NCI-H774 (cell line): ENCODE results near the gene AP5S1.

ENCODE experiments used
- DNase-seq: peaks from one replicate; lab custom pipeline; 2025; lab: John Stamatoyannopoulos, UW

Gene AP5S1

DNA sequence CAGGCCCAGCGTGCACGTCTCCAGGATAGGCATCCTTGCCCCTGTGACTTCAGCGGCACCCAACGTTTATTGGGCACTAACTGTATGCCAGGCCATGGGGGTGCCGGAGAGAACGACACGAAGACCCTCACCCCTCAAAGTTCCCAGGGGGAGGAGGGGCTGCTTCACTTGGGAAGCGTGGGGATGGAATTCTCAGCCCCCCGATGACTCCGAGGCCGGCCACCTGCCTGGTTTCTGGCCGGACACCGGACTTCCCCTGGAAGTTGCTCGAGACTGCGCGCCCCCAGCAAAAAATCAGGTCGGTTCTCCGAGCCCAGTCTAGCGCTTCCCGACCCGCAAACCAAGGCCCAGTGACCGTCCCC is 26.0 kb downstream of the AP5S1 start:
- no peak for DNase-seq

DNA sequence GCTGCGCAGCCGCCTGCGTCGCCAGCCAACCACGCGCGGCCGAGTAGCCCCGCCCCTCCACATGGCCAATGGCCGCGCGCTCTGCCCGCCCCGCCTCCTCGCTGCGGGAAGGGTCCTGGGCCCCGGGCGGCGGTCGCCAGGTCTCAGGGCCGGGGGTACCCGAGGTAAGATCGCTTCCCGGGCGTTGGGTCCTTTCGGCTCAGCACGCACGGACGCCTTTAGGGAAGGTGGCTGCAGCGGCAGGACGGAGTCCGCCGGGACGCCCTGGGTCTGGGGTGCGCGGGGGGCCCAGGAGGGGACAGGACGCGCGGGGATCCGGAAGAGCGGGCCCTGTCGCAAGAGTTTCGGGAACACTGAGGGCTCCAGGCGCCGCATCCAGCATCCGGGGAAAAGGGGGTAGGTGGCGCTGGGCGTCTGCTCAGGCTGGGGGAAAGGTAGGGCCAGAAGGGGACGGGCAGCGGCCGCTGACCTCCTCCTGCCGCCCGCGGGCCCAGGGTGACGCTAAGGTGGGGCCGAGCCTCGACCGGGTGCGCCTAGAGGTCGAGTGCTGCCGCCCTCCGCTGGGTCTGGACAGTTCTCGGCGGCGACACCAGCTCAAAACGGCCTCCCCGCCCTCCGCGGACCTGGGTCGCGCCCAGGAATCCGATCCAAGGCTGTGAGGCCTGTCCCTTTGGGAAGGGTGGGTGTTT is 26.5 kb downstream of the AP5S1 start, which contains the start of gene MAVS:
MAVS (plus strand) TSS at position 95 of the 689 bp plus-strand sequence. CDS start 7,791 bp downstream, outside the sequence.
- peak; percentile 83 for DNase-seq

DNA sequence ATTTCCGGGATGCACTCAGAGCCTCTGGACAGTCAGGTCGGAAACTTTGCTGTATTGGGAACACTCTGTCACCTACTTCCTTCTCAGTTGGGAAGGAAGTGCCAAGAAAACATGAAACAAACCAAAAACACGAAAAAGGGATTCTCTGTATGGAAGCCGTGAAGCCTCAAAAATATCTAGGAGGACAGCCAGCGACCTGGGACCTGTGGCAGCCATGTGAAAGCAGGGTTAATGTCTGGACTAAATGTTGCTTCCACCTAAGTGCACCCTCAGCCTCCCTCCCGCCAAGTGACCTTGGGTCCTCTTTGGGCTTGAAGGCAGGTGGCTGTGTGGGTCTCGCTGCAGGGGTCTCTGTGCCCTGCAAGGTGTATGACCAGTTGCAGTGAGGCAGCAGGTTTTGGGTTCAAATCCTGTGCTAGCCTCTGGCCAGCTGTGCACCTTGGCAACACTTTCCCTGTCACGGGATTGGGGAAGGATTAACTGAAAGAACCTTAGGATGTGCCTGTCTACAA is 27.1 kb downstream of the AP5S1 start:
- DNase-seq = no peak

DNA sequence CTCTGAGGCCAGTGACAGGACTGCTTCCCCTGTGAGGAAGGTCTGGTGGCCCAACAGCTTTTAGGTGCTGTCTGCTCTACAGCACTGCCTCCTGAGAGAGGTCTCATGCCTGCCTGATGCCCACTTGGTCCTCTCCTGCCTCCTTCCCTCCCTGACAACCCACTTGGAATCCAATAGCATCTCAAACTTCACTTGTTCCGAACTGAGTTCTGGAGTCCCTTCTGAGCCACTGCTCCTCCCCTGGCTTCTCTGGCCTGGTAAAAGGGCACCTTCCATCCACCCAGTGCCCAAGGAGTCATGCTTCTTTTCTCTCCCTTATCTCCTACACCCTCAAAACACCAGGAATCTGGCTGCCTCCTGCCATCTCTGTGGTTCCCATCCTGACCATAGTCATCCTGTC is 28.2 kb downstream of the AP5S1 start:
- no peak for DNase-seq

DNA sequence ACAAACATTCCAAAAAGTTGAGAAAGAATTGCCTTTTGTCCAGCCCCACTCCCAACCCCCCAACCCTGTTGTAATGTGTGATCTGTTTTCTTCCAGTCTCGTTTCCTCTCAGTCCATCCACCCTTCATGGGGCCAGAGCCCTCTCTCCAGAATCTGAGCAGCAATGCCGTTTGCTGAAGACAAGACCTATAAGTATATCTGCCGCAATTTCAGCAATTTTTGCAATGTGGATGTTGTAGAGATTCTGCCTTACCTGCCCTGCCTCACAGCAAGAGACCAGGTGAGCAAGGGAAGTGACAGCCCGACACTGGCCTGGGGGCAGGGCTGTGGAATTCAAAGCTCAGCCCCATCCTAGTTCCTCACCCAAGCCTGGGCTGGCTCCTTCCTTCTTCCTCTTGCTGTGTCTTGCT is 34.1 kb downstream of the AP5S1 start:
- no peak for DNase-seq

DNA sequence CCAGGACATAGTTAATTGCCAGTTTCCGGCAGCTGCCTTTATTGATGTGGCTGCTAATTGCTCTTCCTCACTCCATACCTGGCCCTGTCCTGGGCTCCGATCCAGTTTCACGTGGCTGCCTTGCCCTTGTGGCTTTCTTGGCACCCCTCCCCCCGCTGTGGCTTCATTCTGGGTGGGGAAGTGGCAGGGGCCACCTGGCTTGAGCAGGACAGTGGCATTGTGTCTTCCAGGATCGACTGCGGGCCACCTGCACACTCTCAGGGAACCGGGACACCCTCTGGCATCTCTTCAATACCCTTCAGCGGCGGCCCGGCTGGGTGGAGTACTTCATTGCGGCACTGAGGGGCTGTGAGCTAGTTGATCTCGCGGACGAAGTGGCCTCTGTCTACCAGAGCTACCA is 37.1 kb downstream of the AP5S1 start:
- peak; percentile 71 for DNase-seq

DNA sequence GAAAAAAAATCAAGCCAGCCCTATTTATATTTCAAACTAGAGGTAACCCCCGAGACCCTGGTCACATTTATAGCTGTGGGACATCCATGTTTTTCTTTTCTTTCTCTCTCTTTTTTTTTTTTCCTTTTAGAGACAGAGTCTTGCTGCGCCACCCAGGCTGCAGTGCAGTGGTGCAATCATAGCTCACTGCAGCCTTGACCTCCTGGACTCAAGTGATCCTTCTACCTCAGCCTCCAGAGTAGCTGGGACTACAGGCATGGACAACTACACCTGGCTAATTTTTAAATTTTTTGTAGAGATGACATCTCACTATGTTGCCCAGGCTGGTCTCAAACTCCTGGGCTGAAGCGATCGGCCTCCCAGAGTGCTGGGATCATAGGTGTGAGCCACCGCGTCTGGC is 38.3 kb downstream of the AP5S1 start:
- no peak for DNase-seq

DNA sequence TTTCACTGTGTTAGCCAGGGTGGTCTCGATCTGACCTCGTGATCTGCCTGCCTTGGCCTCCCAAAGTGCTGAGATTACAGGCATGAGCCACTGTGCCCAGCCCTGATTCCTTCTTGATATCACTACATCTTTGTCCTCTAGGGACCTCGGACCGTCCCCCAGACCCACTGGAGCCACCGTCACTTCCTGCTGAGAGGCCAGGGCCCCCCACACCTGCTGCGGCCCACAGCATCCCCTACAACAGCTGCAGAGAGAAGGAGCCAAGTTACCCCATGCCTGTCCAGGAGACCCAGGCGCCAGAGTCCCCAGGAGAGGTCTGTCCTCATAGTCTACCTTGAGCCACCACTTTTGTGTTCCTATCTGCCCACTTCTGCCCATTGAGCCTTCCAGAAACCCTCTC is 40.8 kb downstream of the AP5S1 start:
- no peak for DNase-seq

DNA sequence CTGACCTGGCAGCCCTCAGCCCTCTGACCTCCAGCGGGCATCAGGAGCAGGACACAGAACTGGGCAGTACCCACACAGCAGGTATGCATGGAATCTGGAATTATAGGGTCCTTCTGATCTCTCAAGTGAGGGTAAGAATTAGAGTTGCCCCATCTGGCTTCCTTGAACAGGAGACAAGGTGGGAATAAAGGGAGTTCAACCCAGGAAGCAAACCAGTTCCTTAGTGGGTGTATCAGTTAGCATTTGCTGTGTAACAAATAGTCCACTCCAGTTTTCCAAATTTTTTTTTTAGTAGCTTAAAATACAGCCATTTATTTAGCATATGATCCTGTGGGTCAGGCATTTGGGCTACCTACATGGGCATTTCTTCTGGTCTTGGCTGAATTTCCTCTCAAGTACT is 42.0 kb downstream of the AP5S1 start:
- DNase-seq = no peak

DNA sequence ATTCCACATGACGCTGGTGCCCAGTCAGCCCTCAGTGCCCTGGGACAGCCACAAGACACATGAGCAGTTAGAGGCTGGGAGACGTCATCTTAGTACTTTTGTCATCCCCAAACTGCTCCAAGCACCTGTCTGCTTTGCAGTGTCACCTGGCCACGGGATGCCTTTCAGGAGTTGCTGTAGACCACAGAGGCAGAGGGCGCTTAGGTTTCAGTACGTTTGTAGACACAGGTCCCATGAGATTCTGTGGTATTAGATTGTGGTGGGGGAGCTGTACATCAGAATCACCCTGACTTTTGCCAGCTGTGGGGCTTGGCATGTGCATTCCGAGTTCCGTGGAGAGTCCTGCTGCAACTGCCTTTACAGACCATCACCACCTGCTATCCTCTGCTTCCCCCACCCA is 43.0 kb downstream of the AP5S1 start:
- no peak for DNase-seq

DNA sequence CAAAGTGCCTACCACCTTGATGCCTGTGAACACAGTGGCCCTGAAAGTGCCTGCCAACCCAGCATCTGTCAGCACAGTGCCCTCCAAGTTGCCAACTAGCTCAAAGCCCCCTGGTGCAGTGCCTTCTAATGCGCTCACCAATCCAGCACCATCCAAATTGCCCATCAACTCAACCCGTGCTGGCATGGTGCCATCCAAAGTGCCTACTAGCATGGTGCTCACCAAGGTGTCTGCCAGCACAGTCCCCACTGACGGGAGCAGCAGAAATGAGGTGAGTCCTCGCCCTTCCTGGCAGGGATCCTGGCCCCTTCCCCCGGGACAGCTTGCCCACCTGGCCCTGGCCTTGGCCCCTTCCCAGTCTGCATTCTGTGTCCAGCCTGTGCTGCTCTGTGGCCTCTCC is 44.2 kb downstream of the AP5S1 start:
- no peak for DNase-seq

DNA sequence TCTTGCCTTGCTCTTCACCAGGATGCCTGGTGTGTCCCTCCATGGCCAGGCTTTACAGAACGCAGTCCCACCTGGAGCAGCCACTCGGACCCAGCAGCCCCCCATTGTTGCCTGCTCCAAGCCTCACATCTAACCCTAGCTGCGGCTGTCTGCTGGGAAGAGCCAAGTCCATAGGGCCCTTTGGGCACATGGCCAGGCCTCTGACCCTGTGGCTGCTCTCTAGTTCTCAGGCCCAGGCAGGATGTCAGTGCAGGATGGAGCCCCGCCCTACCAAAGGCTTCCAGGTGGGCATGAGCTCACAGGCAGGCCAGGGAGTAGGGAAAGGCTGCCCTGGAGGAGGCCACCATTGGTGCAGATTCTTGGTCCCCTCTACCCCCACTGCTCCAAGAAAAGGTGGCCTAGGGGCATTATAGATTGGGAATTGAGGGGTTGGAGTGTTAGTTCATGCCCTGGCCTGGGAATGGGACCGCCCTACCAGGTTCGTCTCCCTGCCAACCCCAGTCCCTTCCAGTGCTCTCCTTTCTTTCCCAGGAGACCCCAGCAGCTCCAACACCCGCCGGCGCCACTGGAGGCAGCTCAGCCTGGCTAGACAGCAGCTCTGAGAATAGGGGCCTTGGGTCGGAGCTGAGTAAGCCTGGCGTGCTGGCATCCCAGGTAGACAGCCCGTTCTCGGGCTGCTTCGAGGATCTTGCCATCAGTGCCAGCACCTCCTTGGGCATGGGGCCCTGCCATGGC is 45.0 kb downstream of the AP5S1 start:
- no peak for DNase-seq

DNA sequence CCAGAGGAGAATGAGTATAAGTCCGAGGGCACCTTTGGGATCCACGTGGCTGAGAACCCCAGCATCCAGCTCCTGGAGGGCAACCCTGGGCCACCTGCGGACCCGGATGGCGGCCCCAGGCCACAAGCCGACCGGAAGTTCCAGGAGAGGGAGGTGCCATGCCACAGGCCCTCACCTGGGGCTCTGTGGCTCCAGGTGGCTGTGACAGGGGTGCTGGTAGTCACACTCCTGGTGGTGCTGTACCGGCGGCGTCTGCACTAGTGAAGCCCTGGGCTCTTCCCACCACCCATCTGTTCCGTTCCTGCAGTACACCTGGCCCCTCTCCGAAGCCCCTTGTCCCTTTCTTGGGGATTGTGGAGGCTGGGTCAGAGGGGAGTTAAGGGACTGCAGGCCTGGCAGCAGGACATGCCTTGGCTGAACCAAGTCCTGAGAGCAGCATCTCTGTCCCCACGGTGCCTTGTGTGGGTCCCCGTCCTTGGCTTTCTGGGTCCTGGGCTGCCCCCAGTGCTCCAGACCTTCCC is 45.6 kb downstream of the AP5S1 start:
- DNase-seq = no peak

DNA sequence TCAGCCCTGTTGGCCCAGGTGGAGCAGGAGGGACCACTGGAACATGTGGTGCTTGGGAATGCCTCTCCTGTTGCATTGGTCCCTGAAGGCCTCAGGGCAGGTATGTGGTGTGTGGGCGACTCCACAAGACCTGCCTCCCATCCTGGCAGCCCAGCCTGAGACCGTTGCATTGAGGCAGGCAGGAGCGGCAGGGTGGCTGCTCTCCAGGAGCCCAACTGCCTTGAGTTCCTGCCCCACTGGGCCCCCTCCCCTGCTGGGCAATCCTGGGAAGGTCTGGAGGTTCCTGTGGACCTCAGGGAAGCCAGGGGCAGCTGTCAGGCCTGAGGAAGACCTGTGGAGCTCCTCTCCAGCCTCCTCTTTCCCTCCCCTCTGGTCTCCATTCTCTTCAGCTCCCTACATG is 46.1 kb downstream of the AP5S1 start:
- no peak for DNase-seq

DNA sequence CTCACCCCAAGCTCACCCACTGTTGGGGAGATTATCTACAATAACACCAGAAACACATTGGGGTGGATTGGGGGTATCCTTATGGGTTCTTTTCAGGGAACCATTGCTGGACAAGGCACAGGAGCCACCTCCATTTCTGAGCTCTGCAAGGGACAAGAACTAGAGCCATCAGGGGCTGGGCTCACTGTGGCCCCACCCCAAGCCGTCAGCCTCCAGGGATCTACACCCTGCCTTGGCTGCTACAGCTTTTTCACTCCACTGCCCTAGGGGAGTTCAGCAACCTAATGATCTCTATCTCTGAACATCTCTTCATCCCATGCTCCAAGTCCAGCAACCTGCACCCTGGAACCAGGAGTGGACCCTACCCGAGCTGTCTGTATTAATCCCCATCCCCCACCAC is 47.5 kb downstream of the AP5S1 start:
- no peak for DNase-seq

DNA sequence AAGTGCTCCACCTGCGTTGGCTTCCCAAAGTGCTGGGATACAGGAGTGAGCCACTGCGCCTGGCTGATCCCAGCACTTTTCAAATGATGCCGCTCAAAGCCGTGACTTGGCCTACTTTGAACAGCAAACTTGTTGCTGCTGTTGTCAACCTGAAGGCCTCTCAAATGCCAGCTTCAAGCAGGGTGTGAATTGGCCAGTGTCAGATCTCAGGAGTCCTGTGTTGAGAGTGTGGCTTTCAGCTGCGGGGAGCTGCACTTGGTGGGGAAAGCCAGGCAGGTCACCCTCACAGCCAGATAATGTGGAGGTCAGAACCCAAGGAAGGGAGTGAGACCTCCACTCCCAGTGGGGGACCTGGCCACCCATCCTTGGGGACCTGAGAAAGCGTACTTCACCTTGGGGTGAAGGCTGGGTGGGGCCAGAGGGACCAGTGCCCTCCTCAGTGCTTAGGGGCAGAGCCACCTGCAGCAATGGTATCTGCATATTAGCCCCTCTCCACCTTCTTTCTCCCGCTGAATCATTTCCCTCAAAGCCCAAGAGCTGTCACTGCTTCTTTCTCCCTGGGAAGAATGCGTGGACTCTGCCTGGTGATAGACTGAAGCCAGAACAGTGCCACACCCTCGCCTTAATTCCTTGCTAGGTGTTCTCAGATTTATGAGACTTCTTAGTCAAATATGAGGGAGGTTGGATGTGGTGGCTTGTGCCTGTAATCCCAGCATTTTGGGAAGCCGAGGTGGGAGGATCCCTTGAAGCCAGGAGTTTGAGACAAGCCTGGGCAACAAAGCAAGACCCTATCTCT is 49.7 kb downstream of the AP5S1 start:
- no peak for DNase-seq

DNA sequence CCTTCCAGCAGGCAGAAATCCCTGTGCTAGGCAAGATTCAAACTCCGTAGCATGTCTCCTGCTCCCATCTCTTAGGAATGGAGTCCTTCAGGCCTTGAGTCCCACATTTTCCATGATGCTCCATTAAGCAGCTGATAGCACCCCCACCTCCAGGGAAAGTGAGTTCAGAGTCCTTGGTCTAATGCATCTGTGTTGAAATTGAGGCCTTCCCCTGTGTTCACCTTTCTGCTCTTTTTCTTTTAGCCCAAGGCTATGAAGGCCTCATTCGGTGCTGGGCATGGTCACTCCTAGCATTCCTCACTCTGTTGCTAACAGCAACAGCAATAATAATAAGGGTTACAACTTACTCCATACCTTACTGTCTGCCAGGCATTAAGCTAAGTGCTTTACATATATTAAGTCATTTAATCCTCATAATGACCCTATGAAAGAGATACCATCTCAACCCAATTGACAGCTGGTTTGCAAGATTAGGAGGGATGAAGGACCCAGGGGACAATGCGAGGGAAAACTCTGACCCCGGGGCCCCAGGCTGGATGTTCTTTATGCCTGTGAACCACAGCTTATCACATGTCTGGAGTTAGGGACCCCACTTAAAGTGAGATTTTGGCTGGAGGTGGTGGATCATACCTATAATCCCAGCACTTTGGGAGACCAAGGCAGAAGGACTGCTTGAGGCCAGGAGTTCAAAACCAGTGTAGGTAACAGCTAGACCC is 51.4 kb downstream of the AP5S1 start:
- DNase-seq = no peak

DNA sequence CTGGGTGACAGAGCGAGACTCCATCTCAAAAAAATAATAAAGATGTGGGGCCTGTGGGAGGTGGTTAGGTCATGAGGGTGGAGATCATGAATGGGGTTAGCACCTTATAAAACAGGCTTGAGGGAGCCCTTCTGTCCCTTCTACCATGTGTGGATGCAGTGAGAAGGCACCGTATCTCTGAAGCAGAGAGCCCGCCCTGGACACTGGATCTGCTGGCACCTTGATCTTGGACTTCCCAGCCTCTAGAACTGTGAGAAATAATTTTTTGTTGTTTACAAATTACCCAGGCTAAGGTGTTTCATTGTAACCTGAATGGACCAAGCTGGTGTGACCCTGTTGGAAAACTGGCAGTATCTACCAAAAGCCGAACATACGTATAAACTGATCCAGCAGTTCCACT is 53.2 kb downstream of the AP5S1 start:
- DNase-seq = no peak

DNA sequence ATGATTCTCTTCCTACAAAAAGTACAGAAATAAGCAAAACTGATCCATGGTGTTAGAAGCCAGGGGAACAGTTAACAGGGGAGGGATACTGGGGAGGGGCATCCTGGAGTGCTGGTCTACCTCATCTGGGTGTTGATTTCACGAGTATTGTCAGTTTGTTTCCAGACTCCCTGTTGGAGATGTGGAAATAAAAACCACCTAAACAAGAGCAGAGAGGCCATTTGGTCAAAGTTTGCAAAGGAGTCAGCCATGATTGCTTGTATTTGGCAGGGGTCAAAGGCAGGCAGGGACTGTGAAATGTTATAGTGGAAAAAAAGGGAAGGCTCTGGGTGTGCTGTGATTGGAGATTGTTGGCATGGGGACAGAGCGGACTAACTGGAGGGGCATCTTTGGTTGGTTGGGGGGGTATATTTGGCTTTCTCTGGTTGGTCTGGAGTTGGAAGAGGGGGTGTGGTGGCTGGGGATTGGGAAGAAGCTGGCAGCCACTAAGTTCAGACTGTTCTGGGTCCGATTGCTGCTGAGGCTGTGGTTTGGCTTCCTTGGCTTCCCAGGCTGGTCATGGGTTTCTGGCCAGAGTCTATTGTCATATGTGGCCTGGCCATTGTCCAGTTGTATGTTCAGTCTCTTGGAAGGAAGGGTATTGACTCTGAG is 54.0 kb downstream of the AP5S1 start:
- DNase-seq = no peak

DNA sequence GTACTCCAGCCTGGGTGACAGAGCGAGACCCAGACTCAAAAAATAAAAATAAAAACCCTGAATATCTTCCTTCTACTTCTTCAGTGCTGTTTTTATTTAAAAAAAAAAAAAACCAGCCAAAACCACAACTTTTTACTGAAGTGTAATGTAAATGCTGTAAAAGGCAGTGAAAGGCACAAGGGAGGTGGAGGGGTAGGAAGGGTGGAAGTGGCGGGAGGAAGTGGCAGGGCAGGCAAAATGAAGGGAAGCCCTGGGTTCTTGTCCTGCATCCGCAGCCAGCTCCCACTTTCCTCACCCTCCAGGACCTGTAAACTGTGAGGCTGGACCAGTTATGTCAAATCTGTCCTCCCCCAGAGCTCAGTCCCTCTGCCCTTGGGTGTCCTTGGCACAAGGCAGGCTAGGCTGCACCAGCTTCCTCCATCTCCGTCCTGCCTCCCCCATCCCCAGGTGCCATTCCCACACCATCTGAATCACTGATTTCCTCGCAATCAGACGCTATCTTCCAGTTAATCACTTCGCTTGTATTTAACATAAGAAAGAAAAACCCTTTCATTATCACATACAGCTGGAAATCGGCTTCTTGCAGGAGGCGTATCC is 55.1 kb downstream of the AP5S1 start:
- no peak for DNase-seq

DNA sequence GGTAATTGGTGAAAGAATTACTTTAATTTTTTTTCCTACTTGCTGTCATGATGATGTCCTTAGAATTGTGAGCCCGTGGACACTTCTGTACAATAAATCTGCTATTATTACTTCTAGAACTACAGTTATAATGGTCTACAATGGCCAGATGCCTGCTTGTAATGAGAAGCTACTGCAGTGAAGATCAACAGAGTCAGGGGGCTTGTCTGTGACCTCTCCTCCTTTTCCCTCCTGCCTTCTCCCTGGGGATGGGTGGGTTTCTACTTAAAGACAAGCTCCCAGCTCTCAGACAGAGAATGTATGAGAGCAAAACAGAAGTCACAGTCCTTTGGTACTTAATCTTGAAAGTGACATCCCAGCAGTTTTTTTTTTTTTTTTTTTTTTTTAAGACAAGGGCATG is 55.7 kb downstream of the AP5S1 start:
- DNase-seq = no peak
